A549 (cell line): ENCODE results near the gene ABO. TPM values are rescaled to one million over a fixed set of nuclear protein-coding genes. Genes with fewer than 3 reads are reported as not detected.
"Not testable (repeated sequence)": the region's sequence is repeated elsewhere in the genome, so short reads cannot be mapped to it uniquely, and the experiment has no call there.

Experiments used
- ATAC-seq, 2 experiments: fragments of 200-7000 bp in 1 of 2; fragments of >200 bp in 1 of 2; cut with Nextera tagmentation in 1 of 2; cut with Tn5 transposase in 1 of 2; 3 replicates each; pipeline versions ENCODE4 v1.8.0 to v1.9.1; 2018 to 2020; ENCODE audit warnings: mild to moderate bottlenecking in 1 of 2, moderate library complexity in 1 of 2
- CTCF ChIA-PET: fragments of 300-600 bp; sonication (Branson Sonifier 250); formaldehyde crosslinking; extraction: SDS; loops from one replicate; lab custom pipeline; 2021; ENCODE audit warnings: antibody characterized with exemption, inconsistent platforms; lab: Yijun Ruan, JAX
- POLR2A ChIA-PET: fragments of 350-600 bp; formaldehyde crosslinking; extraction: SDS; loops from one replicate; lab custom pipeline; 2021; ENCODE audit warnings: antibody characterized with exemption, inconsistent platforms; lab: Yijun Ruan, JAX
- DNase-seq, 2 experiments: peaks; one replicate each; pipeline versions ENCODE4 v3.0.0 to v3.0.0-alpha.2; 2011 to 2016; ENCODE audit warnings: low read depth in 1 of 2, low spot score in 1 of 2
- FAIRE-seq: peaks from 2 replicates; lab custom pipeline; 2011; peaks lifted over from hg19 to GRCh38; lab: Jason Lieb, UNC
- H3K27ac ChIP-seq, 2 experiments: fragments of >200 bp; sonication (Bioruptor Twin); formaldehyde crosslinking; 3 replicates each; pipeline ENCODE4 v1.5.1; 2016 to 2017
- H3K4me1 ChIP-seq: fragments of >200 bp; sonication (Bioruptor Twin); formaldehyde crosslinking; 3 replicates; pipeline ENCODE4 v1.6.1; 2016
- H3K4me2 ChIP-seq: fragments of >200 bp; sonication (Bioruptor Twin); formaldehyde crosslinking; 3 replicates; pipeline ENCODE4 v1.6.1; 2016
- H3K4me3 ChIP-seq: fragments of >200 bp; sonication (Bioruptor Twin); formaldehyde crosslinking; 3 replicates; pipeline ENCODE4 v1.5.1; 2016
- H3K9me3 ChIP-seq: fragments of >200 bp; sonication (Bioruptor Twin); formaldehyde crosslinking; 3 replicates; pipeline ENCODE4 v1.6.1; 2016
- CEBPB ChIP-seq, 2 experiments: fragments of >200 bp in 1 of 2; sonication (Bioruptor Twin) in 1 of 2; formaldehyde crosslinking in 1 of 2; IDR thresholded peaks; 2 replicates each; pipeline ENCODE4 v1.6.1; 2012 to 2016
- FOXS1 ChIP-seq: fragments of 250-450 bp; sonication (Bioruptor Pico); IDR thresholded peaks from 2 replicates; pipeline ENCODE4 v1.5.0; 2020; ENCODE audit warnings: mild to moderate bottlenecking, moderate library complexity
- GATA3 ChIP-seq: IDR thresholded peaks from 2 replicates; pipeline ENCODE4 v1.6.1; 2012; ENCODE audit warnings: borderline replicate concordance
- HEYL ChIP-seq: fragments of 250-450 bp; sonication (Bioruptor Pico); IDR thresholded peaks from 2 replicates; pipeline ENCODE4 v1.8.0; 2021; ENCODE audit warnings: mild to moderate bottlenecking, moderate library complexity
- HOXB13 ChIP-seq: fragments of 250-450 bp; sonication (Bioruptor Pico); IDR thresholded peaks from 2 replicates; pipeline ENCODE4 v1.5.0; 2020; ENCODE audit warnings: low read depth, mild to moderate bottlenecking, moderate library complexity
- JUNB ChIP-seq: fragments of >200 bp; sonication (Bioruptor Twin); formaldehyde crosslinking; IDR thresholded peaks from 2 replicates; pipeline ENCODE4 v1.6.1; 2016
- KDM5A ChIP-seq: fragments of 200-600 bp; sonication (generic); IDR thresholded peaks from 2 replicates; pipeline ENCODE4 v1.6.1; 2016; ENCODE audit warnings: antibody characterized with exemption, mild to moderate bottlenecking
- MAFK ChIP-seq: fragments of 450-650 bp; IDR thresholded peaks from 2 replicates; pipeline ENCODE4 v1.6.1; 2014; ENCODE audit not compliant: partially characterized antibody
- MYC ChIP-seq: IDR thresholded peaks from 2 replicates; pipeline ENCODE4 v1.6.1; 2012; ENCODE audit warnings: mild to moderate bottlenecking, inconsistent platforms, low read length, improper control_type of control experiment, borderline replicate concordance
- NFE2L2 ChIP-seq: fragments of 150-350 bp; conservative IDR thresholded peaks from 2 replicates; pipeline ENCODE4 v1.6.1; 2014; ENCODE audit warnings: low read length
- NPAS2 ChIP-seq: fragments of 250-450 bp; sonication (Bioruptor Pico); IDR thresholded peaks from 2 replicates; pipeline ENCODE4 v1.8.0; 2022; ENCODE audit warnings: mild to moderate bottlenecking, moderate library complexity, borderline replicate concordance
- NR3C1 ChIP-seq: fragments of >200 bp; sonication (Bioruptor Twin); formaldehyde crosslinking; IDR thresholded peaks from 3 replicates; pipeline ENCODE4 v1.6.1; 2017
- RCOR1 ChIP-seq: fragments of 150-350 bp; IDR thresholded peaks from 2 replicates; pipeline ENCODE4 v1.6.1; 2014; ENCODE audit warnings: antibody characterized with exemption, low read length, low read depth
- RNF2 ChIP-seq: fragments of 200-600 bp; sonication (generic); IDR thresholded peaks from 2 replicates; pipeline ENCODE4 v1.6.1; 2016; ENCODE audit warnings: low read depth, mild to moderate bottlenecking, antibody characterized with exemption, moderate library complexity, borderline replicate concordance
- SMC3 ChIP-seq: fragments of >200 bp; sonication (Bioruptor Twin); formaldehyde crosslinking; IDR thresholded peaks from 3 replicates; pipeline ENCODE4 v1.6.1; 2018; ENCODE audit warnings: inconsistent platforms
- SREBF2 ChIP-seq: fragments of 450-650 bp; IDR thresholded peaks from 2 replicates; pipeline ENCODE4 v1.6.1; 2014; ENCODE audit warnings: mild to moderate bottlenecking, moderate library complexity
- ZNF302 ChIP-seq: fragments of 250-450 bp; sonication (Bioruptor Pico); IDR thresholded peaks from 2 replicates; pipeline ENCODE4 v1.9.0; 2021; ENCODE audit warnings: inconsistent platforms, mild to moderate bottlenecking, moderate library complexity
- WGBS: methylation state at CpG from one replicate; pipeline ENCODE4 v1.1.6; 2017; ENCODE audit errors: missing lambda C conversion rate; 5-methylcytosine and 5-hydroxymethylcytosine counted together
- polyA plus RNA-seq, 4 experiments: library from polyadenylated mRNA; depleted of rRNA in 3 of 4; stranded (reverse); fragments of >200 nt; fragmentation: RNase III in 1 of 4; extraction: RNeasy Plus Mini Kit Qiagen cat#74134 plus additional on column Dnase treatment in 1 of 4; gene quantifications; 2 replicates in 3 of 4; 3 replicates in 1 of 4; pipeline ENCODE4 v1.2.3, GENCODE V29; 2011 to 2017
- TF ChIP-seq, protein P1 (sequence below): fragments of 150-350 bp; IDR thresholded peaks from 2 replicates; pipeline ENCODE4 v1.6.1; 2014; ENCODE audit warnings: low read depth, mild to moderate bottlenecking, low read length

ABO gene
- polyA plus RNA-seq, 2 of the 4 experiments (the other 2 are of a cell fraction) = not detected

DNA sequence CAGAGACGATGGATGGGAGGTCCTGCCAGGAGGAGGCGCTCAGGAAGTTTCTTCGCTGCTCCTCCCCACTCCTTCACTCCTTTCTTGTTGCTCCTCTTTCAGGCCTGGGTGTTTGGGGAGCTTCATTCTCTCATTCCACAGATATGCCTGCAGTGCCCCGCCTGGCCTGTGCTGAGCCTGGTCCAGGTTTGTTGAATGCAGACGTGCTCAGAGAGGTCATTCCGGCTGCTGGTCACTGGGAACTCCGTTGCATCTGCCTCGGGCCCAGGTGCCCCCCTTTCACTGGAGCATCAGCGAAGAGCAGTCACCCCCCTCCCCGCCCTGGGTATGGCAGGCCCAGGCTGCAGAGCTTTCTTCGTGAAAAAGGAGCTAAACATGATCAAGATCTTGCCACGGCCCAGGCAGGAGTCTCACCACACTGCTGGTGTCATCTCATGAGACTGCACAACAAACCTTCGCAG is 45.5 kb upstream of the ABO start:
- POLR2A ChIA-PET = interaction anchor here (0.6 kb wide), 2 partner anchors 15 to 128 kb away, joined by 3 read pairs; no protein-coding TSS in a partner anchor
- 64% methylated on average over 10 of the region's 13 CpGs for WGBS
- TF ChIP-seq JUNB = no peak
- TF ChIP-seq, protein P1, sequence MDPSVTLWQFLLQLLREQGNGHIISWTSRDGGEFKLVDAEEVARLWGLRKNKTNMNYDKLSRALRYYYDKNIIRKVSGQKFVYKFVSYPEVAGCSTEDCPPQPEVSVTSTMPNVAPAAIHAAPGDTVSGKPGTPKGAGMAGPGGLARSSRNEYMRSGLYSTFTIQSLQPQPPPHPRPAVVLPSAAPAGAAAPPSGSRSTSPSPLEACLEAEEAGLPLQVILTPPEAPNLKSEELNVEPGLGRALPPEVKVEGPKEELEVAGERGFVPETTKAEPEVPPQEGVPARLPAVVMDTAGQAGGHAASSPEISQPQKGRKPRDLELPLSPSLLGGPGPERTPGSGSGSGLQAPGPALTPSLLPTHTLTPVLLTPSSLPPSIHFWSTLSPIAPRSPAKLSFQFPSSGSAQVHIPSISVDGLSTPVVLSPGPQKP = no peak
- TF ChIP-seq NR3C1 = no peak
- no peak for TF ChIP-seq CEBPB (IDR thresholded peaks at IDR 0.05)
- TF ChIP-seq SMC3 = no peak
- no peak for TF ChIP-seq GATA3
- TF ChIP-seq, all 56 proteins: peak for 0
- Histone ChIP-seq H3K9me3 (0 out of 3 replicates have a peak, but pooled peaks cover 5% of the 10 kb centered on the region), H3K27ac (no peak overlapping the region), H3K4me3 (no peak overlapping the region), H3K4me2 (no peak overlapping the region), H3K4me1 (no peaks in the 10 kb centered on the region)
- FAIRE-seq (no peak), DNase-seq (peak in 1 of 2 experiments; percentile 24), ATAC-seq (peak; percentile 50 to 70; a peak in 4 of 6 replicates)
- CTCF ChIA-PET = interaction anchor here (0.7 to 1.8 kb wide), 7 partner anchors 10 to 176 kb away, joined by 3 to 7 read pairs (median 4); no protein-coding TSS in a partner anchor

DNA sequence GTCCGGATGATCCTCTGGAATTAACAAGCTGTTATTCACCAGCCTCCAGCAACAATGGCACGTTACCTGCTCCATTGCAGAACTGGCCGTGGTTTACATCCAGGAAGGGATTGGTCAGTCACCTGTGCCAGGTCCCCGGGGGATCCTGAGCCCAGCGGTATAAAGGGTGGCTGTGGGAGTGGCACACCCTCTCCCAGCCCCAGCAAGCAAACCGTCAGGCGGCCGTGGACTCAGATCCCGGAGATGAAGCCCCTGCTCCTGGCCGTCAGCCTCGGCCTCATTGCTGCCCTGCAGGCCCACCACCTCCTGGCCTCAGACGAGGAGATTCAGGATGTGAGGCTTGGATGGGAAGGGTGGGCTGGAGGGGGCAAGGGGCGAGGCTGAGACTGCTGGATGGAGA is 42.5 kb upstream of the ABO start:
- FAIRE-seq, CTCF ChIA-PET, H3K4me1 ChIP-seq, H3K9me3 ChIP-seq, POLR2A ChIA-PET, H3K27ac ChIP-seq, H3K4me3 ChIP-seq, ATAC-seq, H3K4me2 ChIP-seq, DNase-seq: not testable (repeated sequence)
- 40% methylated on average over 7 of the region's 13 CpGs for WGBS

DNA sequence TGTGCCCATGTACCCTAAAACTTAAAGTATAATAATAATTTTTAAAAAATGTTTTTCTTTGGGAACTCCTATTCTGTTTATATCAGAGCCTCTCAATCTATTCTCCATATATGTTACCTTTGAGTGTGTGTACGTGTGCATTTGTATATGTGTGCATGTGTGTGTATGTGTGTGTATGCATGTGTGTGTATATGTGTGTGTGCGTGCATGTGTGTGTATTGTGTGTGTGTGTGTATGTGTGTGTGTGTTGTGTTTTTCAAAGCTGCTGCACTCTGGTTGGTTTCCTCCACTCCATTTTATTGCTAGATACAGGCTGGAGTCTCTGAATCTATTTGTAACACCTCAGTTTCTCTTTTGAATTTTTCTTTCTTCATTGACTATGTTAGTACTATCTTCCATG is 41.0 kb upstream of the ABO start:
- Histone ChIP-seq H3K4me3 (no peak overlapping the region), H3K27ac (no peak overlapping the region), H3K4me1 (no peaks in the 10 kb centered on the region), H3K4me2 (no peak overlapping the region), H3K9me3 (no peaks in the 10 kb centered on the region)
- CTCF ChIA-PET = no interaction called here
- TF ChIP-seq ZNF302 (CRISPR knock-in tag) (no peak), HEYL (CRISPR knock-in tag) (no peak), HOXB13 (no peak), RNF2 (no peak), RCOR1 (no peak)
- FAIRE-seq (no peak), DNase-seq (no peak), ATAC-seq (no peak)
- POLR2A ChIA-PET = no interaction called here
- 4% methylated on average over 2 of the region's 2 CpGs for WGBS

DNA sequence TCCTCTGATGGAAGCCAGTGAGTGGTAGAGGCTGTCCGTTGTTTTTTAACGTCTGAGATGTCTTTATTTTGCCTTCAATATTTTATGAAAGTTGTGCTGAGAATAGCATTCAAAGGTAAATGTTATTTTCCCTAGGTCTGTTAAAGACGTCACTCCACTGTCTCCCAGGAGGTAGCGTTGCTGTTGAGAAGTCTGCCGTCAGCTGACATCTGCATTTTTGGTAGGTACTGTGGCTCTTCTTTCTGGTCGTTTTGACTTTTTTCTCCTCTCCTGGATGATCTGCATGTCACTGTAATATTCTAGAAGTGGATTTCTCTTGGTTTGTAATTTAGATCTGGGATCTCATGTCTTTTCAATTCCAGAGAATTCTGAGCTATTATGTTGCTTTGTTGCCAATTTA is 34.6 kb upstream of the ABO start:
- TF ChIP-seq FOXS1 (CRISPR knock-in tag) = no peak
- no peak for TF ChIP-seq MYC
- no peak for DNase-seq
- WGBS = 23% methylated on average over 6 of the region's 6 CpGs
- Histone ChIP-seq H3K4me1 (no peaks in the 10 kb centered on the region), H3K27ac (no peak overlapping the region), H3K4me3 (no peak overlapping the region), H3K9me3 (peaks cover 10% of the 10 kb centered on the region; the same call in 2 of the 3 replicates), H3K4me2 (no peak overlapping the region)
- ChIA-PET POLR2A (no interaction called here), CTCF (no interaction called here)
- no peak for FAIRE-seq
- ATAC-seq = no peak

DNA sequence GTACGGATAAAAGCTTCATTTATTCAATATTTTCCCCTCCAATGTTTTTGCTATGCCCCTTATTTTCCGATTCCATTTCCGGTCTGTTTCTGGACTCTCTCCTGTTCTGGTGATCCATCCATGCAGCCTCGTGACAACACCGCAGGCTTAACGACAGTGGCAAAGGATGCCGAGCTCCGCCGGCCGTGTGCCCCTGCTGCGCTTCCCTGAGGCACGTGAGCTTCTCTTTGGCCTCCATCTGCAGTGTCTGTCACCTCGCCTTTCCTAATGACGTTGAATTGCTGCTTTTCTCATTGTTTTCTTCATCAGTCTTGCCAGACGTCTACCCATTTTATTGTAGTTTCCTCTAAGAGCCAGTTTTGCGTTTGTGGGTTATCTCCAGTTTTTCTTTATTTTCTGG is 32.3 kb upstream of the ABO start:
- peaks cover 10% of the 10 kb centered on the region; the same call in 2 of the 3 replicates for H3K9me3 ChIP-seq
- TF ChIP-seq SREBF2 (no peak), NFE2L2 (no peak), KDM5A (no peak), NR3C1 (no peak), NPAS2 (CRISPR knock-in tag) (no peak), MAFK (no peak)
- no peaks in the 10 kb centered on the region for H3K4me1 ChIP-seq
- CTCF ChIA-PET = interaction anchor here (0.8 to 2.7 kb wide), 7 partner anchors 11 to 179 kb away, joined by 3 to 11 read pairs (median 3); no protein-coding TSS in a partner anchor
- FAIRE-seq (no peak), DNase-seq (no peak), ATAC-seq (no peak)
- POLR2A ChIA-PET = no interaction called here
- H3K4me3 ChIP-seq = no peak overlapping the region
- no peak overlapping the region for H3K27ac ChIP-seq
- no peak overlapping the region for H3K4me2 ChIP-seq
- 73% methylated on average over 16 of the region's 16 CpGs for WGBS
